MM.1S (cell line): ENCODE results near the gene HBS1L.
A peak's percentile ranks its signal among the peaks of the same experiment; 100 is the strongest.

ENCODE experiments used
- DNase-seq: peaks from one replicate; pipeline ENCODE4 v3.0.0-alpha.2; 2015
- H2AFZ ChIP-seq: fragments of 300-600 bp; sonication (generic); 2 replicates; pipeline ENCODE4 v1.6.0; 2016; ENCODE audit warnings: antibody characterized with exemption, low read length
- H3F3A ChIP-seq: fragments of 300-600 bp; sonication (generic); 2 replicates; pipeline ENCODE4 v1.6.1; 2016; ENCODE audit warnings: mild to moderate bottlenecking, antibody characterized with exemption, low read length, moderate library complexity, mixed read lengths; ENCODE audit not compliant: insufficient read depth
- H3K27ac ChIP-seq: fragments of 300-600 bp; sonication (generic); 2 replicates; pipeline ENCODE4 v1.5.1; 2016; ENCODE audit warnings: mild to moderate bottlenecking, low read length
- H3K27me3 ChIP-seq: fragments of 300-600 bp; sonication (generic); replicated peaks from 2 replicates; pipeline ENCODE4 v1.6.0; 2016; ENCODE audit warnings: low read length; ENCODE audit not compliant: insufficient read depth
- H3K36me3 ChIP-seq: fragments of 300-600 bp; sonication (generic); replicated peaks from 2 replicates; pipeline ENCODE4 v1.6.1; 2016; ENCODE audit warnings: mild to moderate bottlenecking, low read length, mixed read lengths; ENCODE audit not compliant: insufficient read depth
- H3K4me1 ChIP-seq: fragments of 300-600 bp; sonication (generic); 2 replicates; pipeline ENCODE4 v1.6.1; 2016; ENCODE audit warnings: low read length, mixed read lengths
- H3K4me2 ChIP-seq: fragments of 300-600 bp; sonication (generic); 2 replicates; pipeline ENCODE4 v1.6.0; 2016; ENCODE audit warnings: low read depth, low read length
- H3K4me3 ChIP-seq: fragments of 300-600 bp; sonication (generic); 2 replicates; pipeline ENCODE4 v1.5.1; 2016; ENCODE audit warnings: low read length, mixed read lengths
- H3K79me2 ChIP-seq: fragments of 300-600 bp; sonication (generic); 2 replicates; pipeline ENCODE4 v1.6.1; 2016; ENCODE audit warnings: mixed run types, low read length, mixed read lengths
- H3K9ac ChIP-seq: fragments of 300-600 bp; sonication (generic); 2 replicates; pipeline ENCODE4 v1.6.1; 2016; ENCODE audit warnings: low read length, mixed read lengths
- H3K9me2 ChIP-seq: fragments of 300-600 bp; sonication (generic); replicated peaks from 2 replicates; pipeline ENCODE4 v1.6.1; 2016; ENCODE audit warnings: mild to moderate bottlenecking, low read length, mixed read lengths; ENCODE audit not compliant: insufficient read depth
- H3K9me3 ChIP-seq: fragments of 300-600 bp; sonication (generic); replicated peaks from 2 replicates; pipeline ENCODE4 v1.6.1; 2016; ENCODE audit warnings: mild to moderate bottlenecking, low read length, mixed read lengths; ENCODE audit not compliant: insufficient read depth
- H4K20me1 ChIP-seq: fragments of 300-600 bp; sonication (generic); 2 replicates; pipeline ENCODE4 v1.6.1; 2016; ENCODE audit warnings: mild to moderate bottlenecking, low read length, moderate library complexity, mixed read lengths; ENCODE audit not compliant: insufficient read depth
- CTCF ChIP-seq: fragments of 300-600 bp; sonication (generic); IDR thresholded peaks from 2 replicates; pipeline ENCODE4 v1.5.1; 2016; ENCODE audit warnings: antibody characterized with exemption, low read length, mixed read lengths
- EZH2 ChIP-seq: fragments of 300-600 bp; sonication (generic); optimal IDR thresholded peaks from 2 replicates; pipeline ENCODE3; 2017; ENCODE audit warnings: low read depth, mild to moderate bottlenecking, antibody characterized with exemption, low read length, mixed read lengths
- EZH2phosphoT487 ChIP-seq: fragments of 300-600 bp; sonication (generic); IDR thresholded peaks from 2 replicates; pipeline ENCODE4 v1.6.1; 2018; ENCODE audit warnings: antibody characterized with exemption, low read length

HBS1L gene

GRCh38 chr6:135030532-135031178 is 24.0 kb downstream of the HBS1L start:
- no peak for TF ChIP-seq CTCF
- TF ChIP-seq EZH2, result no peak
- no peak for TF ChIP-seq EZH2phosphoT487

GRCh38 chr6:135030056-135030473 is 24.6 kb downstream of the HBS1L start:
- no peaks in the 10 kb centered on the region for H3K27me3 ChIP-seq
- TF ChIP-seq CTCF, result no peak
- TF ChIP-seq EZH2, result no peak
- TF ChIP-seq EZH2phosphoT487, result no peak
- no peaks in the 10 kb centered on the region for H3K9me3 ChIP-seq
- no peaks in the 10 kb centered on the region for H3K9me2 ChIP-seq
- H3K4me1 ChIP-seq, result peaks cover 33% of the 10 kb centered on the region
- peak overlapping the region; percentile 62 for H3K4me2 ChIP-seq
- H3F3A ChIP-seq, result peaks cover 22% of the 10 kb centered on the region
- DNase-seq, result peak; percentile 72
- no peak overlapping the region for H2AFZ ChIP-seq
- peak overlapping the region; percentile 7; the same call in 1 of the 2 replicates for H3K9ac ChIP-seq
- peak overlapping the region; percentile 65; the same call in 1 of the 2 replicates for H3K27ac ChIP-seq
- peaks cover 88% of the 10 kb centered on the region for H3K79me2 ChIP-seq
- H4K20me1 ChIP-seq, result no peaks in the 10 kb centered on the region
- peaks cover 5% of the 10 kb centered on the region for H3K36me3 ChIP-seq
- peak overlapping the region; percentile 12 for H3K4me3 ChIP-seq

More at GRCh38 chr6:135030532-135031178, 24.0 kb downstream of the HBS1L start:
- H2AFZ ChIP-seq, result no peak overlapping the region
- peaks cover 32% of the 10 kb centered on the region for H3K4me1 ChIP-seq
- H3K27me3 ChIP-seq, result no peaks in the 10 kb centered on the region
- no peaks in the 10 kb centered on the region for H3K9me2 ChIP-seq
- peaks cover 83% of the 10 kb centered on the region for H3K79me2 ChIP-seq
- H3F3A ChIP-seq, result peaks cover 18% of the 10 kb centered on the region
- H4K20me1 ChIP-seq, result no peaks in the 10 kb centered on the region
- peak overlapping the region; percentile 12 for H3K4me3 ChIP-seq
- no peaks in the 10 kb centered on the region for H3K9me3 ChIP-seq
- DNase-seq, result no peak
- H3K4me2 ChIP-seq, result peak overlapping the region; percentile 62
- peaks cover 5% of the 10 kb centered on the region for H3K36me3 ChIP-seq
- peak overlapping the region; percentile 7; the same call in 1 of the 2 replicates for H3K9ac ChIP-seq
- peak overlapping the region; percentile 65 for H3K27ac ChIP-seq

- no peak overlapping the region for H3K4me3 ChIP-seq
- H3K79me2 ChIP-seq, result peaks cover 92% of the 10 kb centered on the region
- DNase-seq, result no peak
- no peaks in the 10 kb centered on the region for H4K20me1 ChIP-seq
- H3K9ac ChIP-seq, result no peak overlapping the region
- no peaks in the 10 kb centered on the region for H3K9me2 ChIP-seq
- no peaks in the 10 kb centered on the region; the same call in 1 of the 2 replicates for H3K36me3 ChIP-seq
- H3K27me3 ChIP-seq, result no peaks in the 10 kb centered on the region
- TF ChIP-seq EZH2 (no peak), EZH2phosphoT487 (no peak), CTCF (no peak)
- peak overlapping the region; percentile 10; the same call in 1 of the 2 replicates for H3K4me2 ChIP-seq
- no peaks in the 10 kb centered on the region for H3K9me3 ChIP-seq
- H3K4me1 ChIP-seq, result peaks cover 38% of the 10 kb centered on the region
- H3K27ac ChIP-seq, result peak overlapping the region; percentile 33; the same call in 1 of the 2 replicates
- H2AFZ ChIP-seq, result no peak overlapping the region
- H3F3A ChIP-seq, result peaks cover 37% of the 10 kb centered on the region
These were observed 28.8 kb downstream of the HBS1L start for GRCh38 chr6:135025775-135026174.
